ENCODE results near the gene YBX3. TPM values are rescaled to one million over a fixed set of nuclear protein-coding genes. Genes with fewer than 3 reads are reported as not detected.

YBX3 gene
- total and polyA plus RNA-seq, 4 donors: 134 to 299 (median 252) TPM

GRCh38 chr12:10652192-10652591 is 70.9 kb downstream of the YBX3 start:
- peaks cover 0 to 1% (median 0%) of the 10 kb centered on the region in 4 donors for H3K9me3 ChIP-seq (ENCODE audit: control insufficient read depth in 4 of 4, insufficient read depth in 3 of 4, low read length in 3 of 4)
- WGBS, 2 donors: 61 to 67% methylated on average over 3 of the region's 3 CpGs
- peak in 2 of 3 donors; percentile 40 to 45 for DNase-seq
- no peaks in the 10 kb centered on the region for H3K4me1 ChIP-seq (ENCODE audit: control insufficient read depth in 5 of 5, insufficient read depth in 5 of 5, low read length in 5 of 5)
- H3K4me3 ChIP-seq: no peak overlapping the region
- TF ChIP-seq, protein P1, sequence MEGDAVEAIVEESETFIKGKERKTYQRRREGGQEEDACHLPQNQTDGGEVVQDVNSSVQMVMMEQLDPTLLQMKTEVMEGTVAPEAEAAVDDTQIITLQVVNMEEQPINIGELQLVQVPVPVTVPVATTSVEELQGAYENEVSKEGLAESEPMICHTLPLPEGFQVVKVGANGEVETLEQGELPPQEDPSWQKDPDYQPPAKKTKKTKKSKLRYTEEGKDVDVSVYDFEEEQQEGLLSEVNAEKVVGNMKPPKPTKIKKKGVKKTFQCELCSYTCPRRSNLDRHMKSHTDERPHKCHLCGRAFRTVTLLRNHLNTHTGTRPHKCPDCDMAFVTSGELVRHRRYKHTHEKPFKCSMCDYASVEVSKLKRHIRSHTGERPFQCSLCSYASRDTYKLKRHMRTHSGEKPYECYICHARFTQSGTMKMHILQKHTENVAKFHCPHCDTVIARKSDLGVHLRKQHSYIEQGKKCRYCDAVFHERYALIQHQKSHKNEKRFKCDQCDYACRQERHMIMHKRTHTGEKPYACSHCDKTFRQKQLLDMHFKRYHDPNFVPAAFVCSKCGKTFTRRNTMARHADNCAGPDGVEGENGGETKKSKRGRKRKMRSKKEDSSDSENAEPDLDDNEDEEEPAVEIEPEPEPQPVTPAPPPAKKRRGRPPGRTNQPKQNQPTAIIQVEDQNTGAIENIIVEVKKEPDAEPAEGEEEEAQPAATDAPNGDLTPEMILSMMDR (IDR thresholded peaks at IDR 0.05; ENCODE audit: control extremely low read depth, extremely low read depth): no peak
- H3K36me3 ChIP-seq (ENCODE audit: control insufficient read depth in 4 of 4, insufficient read depth in 4 of 4, low read length in 4 of 4): no peaks in the 10 kb centered on the region
- H3K27ac ChIP-seq (ENCODE audit: low read depth in 1 of 2, low read length in 1 of 2): no peak overlapping the region
- no peaks in the 10 kb centered on the region for H3K27me3 ChIP-seq (ENCODE audit: control insufficient read depth in 3 of 3, insufficient read depth in 3 of 3, low read length in 2 of 3)
- ATAC-seq (ENCODE audit: insufficient read depth, low FRiP score): no peak
- no peak overlapping the region for H3K9ac ChIP-seq (ENCODE audit: insufficient read depth in 1 of 2, low read length in 2 of 2)

Other genes with a start within 250 kb of the YBX3 start
- gene EIF2S3B, start 217.4 kb downstream of the YBX3 start, total RNA-seq: 1 to 10 TPM; 1.8 to 2.4 TPM
- under 1 TPM; 0.06 to 0.38 TPM for gene EIF2S3B, start 217.4 kb downstream of the YBX3 start, polyA plus RNA-seq
- gene MAGOHB, start 109.7 kb downstream of the YBX3 start, total RNA-seq: 10 to 100 TPM; 19.7 to 26.4 TPM
- gene MAGOHB, start 109.7 kb downstream of the YBX3 start, polyA plus RNA-seq: 10 to 100 TPM; 19.3 to 39.7 TPM
- gene STYK1, start 49.3 kb downstream of the YBX3 start, total RNA-seq: 1 to 10 TPM in 1 of 2 donors, under 1 TPM in 1; 0.77 to 1.0 TPM
- 1 to 10 TPM in 1 of 2 donors, under 1 TPM in 1; 0.67 to 1.3 TPM for gene STYK1, start 49.3 kb downstream of the YBX3 start, polyA plus RNA-seq
- gene TAS2R7, start 79.3 kb upstream of the YBX3 start, total RNA-seq: under 1 TPM in 1 of 2 donors, not detected in 1; 0.31 TPM
- not detected for gene TAS2R7, start 79.3 kb upstream of the YBX3 start, polyA plus RNA-seq
- not detected for gene TAS2R8, start 84.0 kb upstream of the YBX3 start, total RNA-seq
- not detected for gene TAS2R8, start 84.0 kb upstream of the YBX3 start, polyA plus RNA-seq
- not detected for gene TAS2R9, start 86.8 kb upstream of the YBX3 start, total RNA-seq
- not detected for gene TAS2R9, start 86.8 kb upstream of the YBX3 start, polyA plus RNA-seq
- gene TAS2R10, start 103.0 kb upstream of the YBX3 start, total RNA-seq: 1 to 10 TPM in 1 of 2 donors, under 1 TPM in 1; 0.80 to 2.1 TPM
- under 1 TPM in 1 of 2 donors, not detected in 1; 0.18 TPM for gene TAS2R10, start 103.0 kb upstream of the YBX3 start, polyA plus RNA-seq
- 1 to 10 TPM; 2.2 to 7.3 TPM for gene PRR4, start 126.2 kb upstream of the YBX3 start, total RNA-seq
- 1 to 10 TPM; 3.4 to 3.6 TPM for gene PRR4, start 126.2 kb upstream of the YBX3 start, polyA plus RNA-seq
- gene PRH1, start 160.9 kb upstream of the YBX3 start, total RNA-seq: 10 to 100 TPM; 23.1 to 92.5 TPM
- gene PRH1, start 160.9 kb upstream of the YBX3 start, polyA plus RNA-seq: 1 to 10 TPM; 1.9 to 3.1 TPM
- 10 to 100 TPM in 1 of 2 donors, 1 to 10 TPM in 1; 1.7 to 13.5 TPM for gene TAS2R13, start 186.2 kb upstream of the YBX3 start, total RNA-seq
- gene TAS2R13, start 186.2 kb upstream of the YBX3 start, polyA plus RNA-seq: not detected
- not detected for gene PRH2, start 205.9 kb upstream of the YBX3 start, total RNA-seq
- gene PRH2, start 205.9 kb upstream of the YBX3 start, polyA plus RNA-seq: under 1 TPM; 0.30 to 0.31 TPM
- 10 to 100 TPM in 1 of 2 donors, 1 to 10 TPM in 1; 3.0 to 13.5 TPM for gene TAS2R14, start 215.9 kb upstream of the YBX3 start, total RNA-seq
- gene TAS2R14, start 215.9 kb upstream of the YBX3 start, polyA plus RNA-seq: 1 to 10 TPM in 1 of 2 donors, under 1 TPM in 1; 0.48 to 1.0 TPM